Activated CD4-positive, alpha-beta T cell treated with anti-CD3 and anti-CD28 coated beads, Interleukin-2, amount 50 U/mL, for 24 hours (primary cell): Measurements from ENCODE around the gene PGK2.
"Not testable (repeated sequence)": the region's sequence is repeated elsewhere in the genome, so short reads cannot be mapped to it uniquely, and the experiment has no call there.

Source experiments
- DNase-seq, 2 donors: peaks; one replicate each; pipeline ENCODE4 v3.0.0-alpha.2; 2020; ENCODE audit warnings: low read depth in 1 of 2, low spot score in 1 of 2

The PGK2 gene

GRCh38 chr6:49787176-49787575 lies at the start of gene PGK2:
Gene PGK2 (minus strand): TSS chr6:49787285. CDS start chr6:49787187, 98 bp downstream.
- DNase-seq = no peak

GRCh38 chr6:49835140-49835539 lies 48.1 kb upstream of the PGK2 start:
- DNase-seq = no peak

GRCh38 chr6:49833386-49833785 lies 46.3 kb upstream of the PGK2 start:
- no peak for DNase-seq

- no peak for DNase-seq
These were observed 39.8 kb upstream of the PGK2 start for GRCh38 chr6:49826743-49827406.

- DNase-seq = no peak
These were observed 28.1 kb upstream of the PGK2 start for GRCh38 chr6:49815166-49815565.

- no peak for DNase-seq
These were observed 26.2 kb upstream of the PGK2 start for GRCh38 chr6:49813248-49813647.

GRCh38 chr6:49806145-49806544 lies 19.1 kb upstream of the PGK2 start:
- DNase-seq = no peak

GRCh38 chr6:49805246-49805645 lies 18.2 kb upstream of the PGK2 start:
- no peak for DNase-seq

GRCh38 chr6:49801525-49801924 lies 14.4 kb upstream of the PGK2 start:
- DNase-seq = no peak

- DNase-seq = no peak
These were observed 12.0 kb upstream of the PGK2 start for GRCh38 chr6:49799090-49799489.

GRCh38 chr6:49796842-49797455 lies 9.9 kb upstream of the PGK2 start:
- not testable (repeated sequence) for DNase-seq

- no peak for DNase-seq
These were observed 3.3 kb upstream of the PGK2 start for GRCh38 chr6:49790341-49790740.

- DNase-seq = no peak
These were observed 2.8 kb downstream of the PGK2 start for GRCh38 chr6:49784272-49784671.

- no peak for DNase-seq
These were observed 4.4 kb downstream of the PGK2 start for GRCh38 chr6:49782725-49783124.

- no peak for DNase-seq
These were observed 4.8 kb downstream of the PGK2 start for GRCh38 chr6:49782293-49782692.

- no peak for DNase-seq
These were observed 10.6 kb downstream of the PGK2 start for GRCh38 chr6:49776444-49776843.

- no peak for DNase-seq
These were observed 12.0 kb downstream of the PGK2 start for GRCh38 chr6:49775043-49775442.

GRCh38 chr6:49772285-49772684 lies 14.8 kb downstream of the PGK2 start:
- no peak for DNase-seq

GRCh38 chr6:49766762-49767161 lies 20.3 kb downstream of the PGK2 start:
- no peak for DNase-seq

GRCh38 chr6:49764571-49765236 lies 22.4 kb downstream of the PGK2 start:
- DNase-seq = no peak

GRCh38 chr6:49744259-49744658 lies 42.8 kb downstream of the PGK2 start, which contains the start of gene CRISP3:
Gene CRISP3 (minus strand): TSS chr6:49744388. CDS start chr6:49744367, 21 bp downstream.
- no peak for DNase-seq

- no peak for DNase-seq
These were observed 43.7 kb downstream of the PGK2 start for GRCh38 chr6:49743429-49743828.
